Measurements from ENCODE around the gene TMEM141.

GRCh38 chr9:136745389-136746154 is 45.6 kb upstream of the TMEM141 start:
- TF ChIP-seq CTCF (IDR thresholded peaks at IDR 0.05) (no peak), POLR2A (IDR thresholded peaks at IDR 0.05) (no peak)

All from thyroid gland (tissue), 4 donors.